ENCODE data around the gene MTNR1A. TPM values are rescaled to one million over a fixed set of nuclear protein-coding genes. Genes with fewer than 3 reads are reported as not detected.

Gene MTNR1A
- total and polyA plus RNA-seq, 2 of the 4 experiments (the other 2 are of a cell fraction), result not detected

DNA sequence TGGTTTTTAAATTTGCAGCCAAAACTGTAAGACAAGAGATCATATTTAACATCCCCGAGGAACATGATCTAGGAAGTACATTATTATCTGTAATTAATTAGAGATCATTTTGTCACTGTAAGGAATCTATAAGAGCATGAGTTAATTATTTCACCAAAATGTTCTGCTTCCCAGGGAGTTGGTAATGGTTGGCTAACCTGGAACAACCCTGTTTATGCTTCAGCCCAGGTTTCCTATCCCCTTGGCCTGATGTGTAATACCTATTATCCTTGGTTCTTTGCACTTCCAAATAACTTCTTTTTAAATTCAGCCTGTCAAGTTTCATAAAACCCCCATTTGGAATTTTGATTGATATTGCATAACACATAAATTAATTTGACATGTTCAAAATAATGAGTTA, 6.4 kb upstream of the MTNR1A start:
- H3K14ac ChIP-seq (replicated peaks; ENCODE audit: low read depth, low read length), result no peak overlapping the region
- no peak overlapping the region for H2BK15ac ChIP-seq (ENCODE audit: low read depth, low read length)
- H3K18ac ChIP-seq (ENCODE audit: low read depth, low read length), result no peak overlapping the region
- peaks cover 2% of the 10 kb centered on the region; the same call in 1 of the 2 replicates for H3K4me1 ChIP-seq (ENCODE audit: control insufficient read depth, insufficient read depth, low read length)
- no peak overlapping the region for H2BK120ac ChIP-seq (ENCODE audit: low read depth, low read length)
- no peak overlapping the region for H2BK20ac ChIP-seq (ENCODE audit: low read depth, low read length)
- no peak overlapping the region for H2BK5ac ChIP-seq (ENCODE audit: low read depth, low read length, poor library complexity, severe bottlenecking)
- dilution Hi-C loops (cut with HindIII; ENCODE audit: low sequenced_read_pairs, unreplicated experiment), result no loop called here
- H3K9ac ChIP-seq (ENCODE audit: low read depth, low read length), result no peak overlapping the region
- no CpG with 5 or more reads among the region's 1 CpG for WGBS, 2 experiments (ENCODE audit: extremely low coverage in 2 of 2, insufficient read length in 1 of 2)
- no peak overlapping the region for H3K27ac ChIP-seq (ENCODE audit: insufficient read depth, low read length)
- H3K9me1 ChIP-seq (ENCODE audit: insufficient read depth, low read length), result peaks cover 5% of the 10 kb centered on the region; the same call in 1 of the 2 replicates
- H3K23ac ChIP-seq (ENCODE audit: low read depth, low read length), result no peak overlapping the region
- H2AK5ac ChIP-seq (ENCODE audit: low read depth, low read length), result no peak overlapping the region
- BruUV-seq (replicated peaks), result no TSS peak
- no peaks in the 10 kb centered on the region for H3K27me3 ChIP-seq (ENCODE audit: control insufficient read depth, insufficient read depth, low read length)
- no peak overlapping the region for H2AK9ac ChIP-seq (replicated peaks; ENCODE audit: low read depth, low read length, poor library complexity)
- no peak overlapping the region for H3K56ac ChIP-seq (ENCODE audit: extremely low read depth, insufficient read depth, low read length)
- no peak overlapping the region for H4K5ac ChIP-seq (ENCODE audit: low read depth, low read length)
- no peak overlapping the region for H3K4me2 ChIP-seq (ENCODE audit: low read depth, low read length)
- H3K4me3 ChIP-seq (ENCODE audit: insufficient read depth, low read depth, low read length), result no peak overlapping the region
- 0 out of 2 replicates have a peak, but pooled peaks cover 3% of the 10 kb centered on the region for H3K9me3 ChIP-seq (ENCODE audit: control insufficient read depth, insufficient read depth, low read length)
- H3K4ac ChIP-seq (ENCODE audit: low read depth, low read length), result no peak overlapping the region
- TF ChIP-seq, protein P1, sequence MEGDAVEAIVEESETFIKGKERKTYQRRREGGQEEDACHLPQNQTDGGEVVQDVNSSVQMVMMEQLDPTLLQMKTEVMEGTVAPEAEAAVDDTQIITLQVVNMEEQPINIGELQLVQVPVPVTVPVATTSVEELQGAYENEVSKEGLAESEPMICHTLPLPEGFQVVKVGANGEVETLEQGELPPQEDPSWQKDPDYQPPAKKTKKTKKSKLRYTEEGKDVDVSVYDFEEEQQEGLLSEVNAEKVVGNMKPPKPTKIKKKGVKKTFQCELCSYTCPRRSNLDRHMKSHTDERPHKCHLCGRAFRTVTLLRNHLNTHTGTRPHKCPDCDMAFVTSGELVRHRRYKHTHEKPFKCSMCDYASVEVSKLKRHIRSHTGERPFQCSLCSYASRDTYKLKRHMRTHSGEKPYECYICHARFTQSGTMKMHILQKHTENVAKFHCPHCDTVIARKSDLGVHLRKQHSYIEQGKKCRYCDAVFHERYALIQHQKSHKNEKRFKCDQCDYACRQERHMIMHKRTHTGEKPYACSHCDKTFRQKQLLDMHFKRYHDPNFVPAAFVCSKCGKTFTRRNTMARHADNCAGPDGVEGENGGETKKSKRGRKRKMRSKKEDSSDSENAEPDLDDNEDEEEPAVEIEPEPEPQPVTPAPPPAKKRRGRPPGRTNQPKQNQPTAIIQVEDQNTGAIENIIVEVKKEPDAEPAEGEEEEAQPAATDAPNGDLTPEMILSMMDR (conservative IDR thresholded peaks at IDR 0.05; ENCODE audit: low read depth, low read length), result no peak
- TF ChIP-seq BHLHE40 (IDR thresholded peaks at IDR 0.05; ENCODE audit: low read depth, low read length), result no peak
- no peak for TF ChIP-seq POLR2A (IDR thresholded peaks at IDR 0.05; ENCODE audit: low read depth, low read length)
- TF ChIP-seq FOS (IDR thresholded peaks at IDR 0.05; ENCODE audit: low read depth, low read length), result no peak
- ATAC-seq (ENCODE audit: low read depth) (no peak), DNase-seq (no peak)
- H4K8ac ChIP-seq (ENCODE audit: low read depth in 2 of 2, low read length in 2 of 2), result no peak overlapping the region
- no peak overlapping the region for H4K91ac ChIP-seq (ENCODE audit: insufficient read depth, low read depth, low read length)
- ChIA-PET CTCF (no interaction called here), POLR2A (ENCODE audit: unreplicated experiment) (no interaction called here)
- no peak overlapping the region for H2AFZ ChIP-seq (replicated peaks; ENCODE audit: low read length, poor library complexity)
- intact Hi-C loops (cut with micrococcal nuclease), result no loop called here
- no peaks in the 10 kb centered on the region for H4K20me1 ChIP-seq (ENCODE audit: insufficient read depth, low read length)
- H3K79me1 ChIP-seq (ENCODE audit: low read depth in 1 of 2, low read length in 2 of 2), result no peaks in the 10 kb centered on the region
- H3K36me3 ChIP-seq (ENCODE audit: control insufficient read depth, insufficient read depth, low read length), result no peaks in the 10 kb centered on the region
- in situ Hi-C loops (cut with MboI; ENCODE audit: low sequenced_read_pairs), result no loop called here

Data from IMR-90 (cell line).